OCI-LY7 (cell line): ENCODE data around the gene RTN4.

ENCODE experiments used
- CTCF ChIP-seq: fragments of 200-600 bp; sonication (generic); conservative IDR thresholded peaks from 2 replicates; pipeline ENCODE4 v1.5.1; 2014; ENCODE audit warnings: mild to moderate bottlenecking, antibody characterized with exemption, low read length, moderate library complexity, mixed read lengths
- EZH2phosphoT487 ChIP-seq: fragments of 200-600 bp; sonication (generic); IDR thresholded peaks from 2 replicates; pipeline ENCODE4 v1.6.1; 2018; ENCODE audit warnings: low read depth, borderline replicate concordance, mild to moderate bottlenecking, mixed run types, antibody characterized with exemption, low read length, moderate library complexity, mixed read lengths

- TF ChIP-seq CTCF (no peak), EZH2phosphoT487 (no peak)
Observed at GRCh38 chr2:54942373-54942772, 107.9 kb downstream of the RTN4 start.
